HFFc6 (cell line): ENCODE measurements around the gene TSPOAP1. TPM values are rescaled to one million over a fixed set of nuclear protein-coding genes. Genes with fewer than 3 reads are reported as not detected.

Experiments used
- DNase-seq: peaks from one replicate; pipeline ENCODE4 v3.0.0-alpha.2; 2018
- H3K27ac Mint-ChIP-seq: 2 replicates; pipeline ENCODE4 v1.8.0; 2020; ENCODE audit warnings: mild to moderate bottlenecking, mixed read lengths
- H3K27me3 Mint-ChIP-seq: 2 replicates; pipeline ENCODE4 v1.8.0; 2021; ENCODE audit warnings: mild to moderate bottlenecking, moderate library complexity, mixed read lengths; ENCODE audit not compliant: insufficient read depth
- H3K36me3 Mint-ChIP-seq: 2 replicates; pipeline ENCODE4 v1.8.0; 2021; ENCODE audit warnings: low read depth, mixed read lengths
- H3K4me1 Mint-ChIP-seq: 2 replicates; pipeline ENCODE4 v1.8.0; 2020; ENCODE audit warnings: low read depth, mixed read lengths
- H3K4me3 Mint-ChIP-seq: 2 replicates; pipeline ENCODE4 v1.8.0; 2020; ENCODE audit warnings: mild to moderate bottlenecking, moderate library complexity, mixed read lengths
- H3K9me3 Mint-ChIP-seq: 2 replicates; pipeline ENCODE4 v1.8.0; 2020; ENCODE audit warnings: mild to moderate bottlenecking, mixed read lengths
- CTCF ChIP-seq: fragments of 200-600 bp; sonication (generic); IDR thresholded peaks from 2 replicates; pipeline ENCODE4 v1.5.0; 2021; ENCODE audit warnings: antibody characterized with exemption, mild to moderate bottlenecking
- total RNA-seq, 6 experiments: library from RNA; stranded (reverse); fragmentation: NEBNext Ultra II Directional; extraction: Animal tissue kit (Norgen Biotek cat#: 25700); gene quantifications; 2 replicates in 1 of 6; 3 replicates in 5 of 6; pipeline ENCODE4 v1.2.3, GENCODE V29; 2021

The TSPOAP1 gene
- total RNA-seq, 6 experiments from 2014 or later = 0.50 to 1.8 (median 1.3) TPM

GRCh38 chr17:58337210-58337599 lies 8.6 kb upstream of the TSPOAP1 start:
- no peaks in the 10 kb centered on the region for H3K9me3 Mint-ChIP-seq
- DNase-seq = no peak
- H3K4me1 Mint-ChIP-seq = peaks cover 51% of the 10 kb centered on the region
- no peak overlapping the region for H3K4me3 Mint-ChIP-seq
- peaks cover 2% of the 10 kb centered on the region; the same call in 1 of the 2 replicates for H3K27me3 Mint-ChIP-seq
- peak overlapping the region; percentile 83 for H3K27ac Mint-ChIP-seq
- no peaks in the 10 kb centered on the region for H3K36me3 Mint-ChIP-seq
- TF ChIP-seq CTCF = no peak

- TF ChIP-seq CTCF = no peak
- DNase-seq = no peak
- Mint-ChIP-seq H3K27me3 (peaks cover 2% of the 10 kb centered on the region; the same call in 1 of the 2 replicates), H3K36me3 (no peaks in the 10 kb centered on the region), H3K27ac (peak overlapping the region; percentile 59), H3K4me3 (no peak overlapping the region), H3K9me3 (no peaks in the 10 kb centered on the region), H3K4me1 (peaks cover 51% of the 10 kb centered on the region)
Observed at GRCh38 chr17:58336456-58337209, 8.0 kb upstream of the TSPOAP1 start.

GRCh38 chr17:58335779-58336455 lies 7.3 kb upstream of the TSPOAP1 start:
- H3K27ac Mint-ChIP-seq = peak overlapping the region; percentile 59
- peaks cover 2% of the 10 kb centered on the region; the same call in 1 of the 2 replicates for H3K27me3 Mint-ChIP-seq
- no peaks in the 10 kb centered on the region for H3K9me3 Mint-ChIP-seq
- TF ChIP-seq CTCF = no peak
- no peaks in the 10 kb centered on the region for H3K36me3 Mint-ChIP-seq
- peaks cover 58% of the 10 kb centered on the region for H3K4me1 Mint-ChIP-seq
- no peak for DNase-seq
- H3K4me3 Mint-ChIP-seq = no peak overlapping the region

GRCh38 chr17:58335061-58335731 lies 6.6 kb upstream of the TSPOAP1 start:
- Mint-ChIP-seq H3K27me3 (peaks cover 2% of the 10 kb centered on the region; the same call in 1 of the 2 replicates), H3K9me3 (no peaks in the 10 kb centered on the region), H3K36me3 (no peaks in the 10 kb centered on the region), H3K4me3 (no peak overlapping the region), H3K27ac (peak overlapping the region; percentile 32; the same call in 1 of the 2 replicates), H3K4me1 (peaks cover 56% of the 10 kb centered on the region)
- no peak for DNase-seq
- TF ChIP-seq CTCF = no peak

- peaks cover 51% of the 10 kb centered on the region for H3K4me1 Mint-ChIP-seq
- no peak for DNase-seq
- H3K27me3 Mint-ChIP-seq = peaks cover 2% of the 10 kb centered on the region; the same call in 1 of the 2 replicates
- no peak for TF ChIP-seq CTCF
- no peak overlapping the region for H3K4me3 Mint-ChIP-seq
- H3K27ac Mint-ChIP-seq = no peak overlapping the region
- H3K9me3 Mint-ChIP-seq = no peaks in the 10 kb centered on the region
- H3K36me3 Mint-ChIP-seq = no peaks in the 10 kb centered on the region
Observed at GRCh38 chr17:58334661-58335060, 6.1 kb upstream of the TSPOAP1 start.
